HG03457 (cell line): ENCODE results near the gene RBM47.
A peak's percentile ranks its signal among the peaks of the same experiment; 100 is the strongest.
"Not testable (repeated sequence)": the region's sequence is repeated elsewhere in the genome, so short reads cannot be mapped to it uniquely, and the experiment has no call there.

ENCODE experiments used
- ATAC-seq: cut with Tn5 transposase; IDR thresholded peaks from one replicate; pipeline ENCODE4 v1.9.1; 2021; ENCODE audit warnings: moderate number of reproducible peaks; ENCODE audit not compliant: unreplicated experiment

RBM47 gene

GRCh38 chr4:40564815-40565483, 64.7 kb downstream of the RBM47 start:
- ATAC-seq: no peak

- no peak for ATAC-seq
These were observed 65.7 kb downstream of the RBM47 start for GRCh38 chr4:40564004-40564403.

GRCh38 chr4:40563401-40563800, 66.3 kb downstream of the RBM47 start:
- ATAC-seq: no peak

GRCh38 chr4:40562681-40563080, 67.0 kb downstream of the RBM47 start:
- no peak for ATAC-seq

- ATAC-seq: no peak
These were observed 67.5 kb downstream of the RBM47 start for GRCh38 chr4:40562208-40562607.

GRCh38 chr4:40561543-40562177, 68.0 kb downstream of the RBM47 start:
- not testable (repeated sequence) for ATAC-seq

GRCh38 chr4:40559585-40560465, 69.8 kb downstream of the RBM47 start:
- peak; percentile 66 for ATAC-seq

GRCh38 chr4:40557736-40558135, 71.9 kb downstream of the RBM47 start:
- ATAC-seq: no peak

GRCh38 chr4:40555176-40555900, 74.3 kb downstream of the RBM47 start:
- ATAC-seq: no peak

- not testable (repeated sequence) for ATAC-seq
These were observed 75.0 kb downstream of the RBM47 start for GRCh38 chr4:40554641-40555040.

GRCh38 chr4:40553995-40554394, 75.7 kb downstream of the RBM47 start:
- no peak for ATAC-seq

- no peak for ATAC-seq
These were observed 77.1 kb downstream of the RBM47 start for GRCh38 chr4:40552536-40552935.

GRCh38 chr4:40551568-40552136, 78.0 kb downstream of the RBM47 start:
- ATAC-seq: not testable (repeated sequence)

- peak; percentile 69 for ATAC-seq
These were observed 78.7 kb downstream of the RBM47 start for GRCh38 chr4:40550948-40551462.

GRCh38 chr4:40550196-40550595, 79.5 kb downstream of the RBM47 start:
- no peak for ATAC-seq

- no peak for ATAC-seq
These were observed 81.4 kb downstream of the RBM47 start for GRCh38 chr4:40548256-40548655.

- no peak for ATAC-seq
These were observed 81.9 kb downstream of the RBM47 start for GRCh38 chr4:40547789-40548132.

- no peak for ATAC-seq
These were observed 82.5 kb downstream of the RBM47 start for GRCh38 chr4:40546969-40547788.

GRCh38 chr4:40546506-40546905, 83.2 kb downstream of the RBM47 start:
- ATAC-seq: no peak

GRCh38 chr4:40545487-40545886, 84.2 kb downstream of the RBM47 start:
- not testable (repeated sequence) for ATAC-seq
